ENCODE measurements around the gene ARSI.

DNA sequence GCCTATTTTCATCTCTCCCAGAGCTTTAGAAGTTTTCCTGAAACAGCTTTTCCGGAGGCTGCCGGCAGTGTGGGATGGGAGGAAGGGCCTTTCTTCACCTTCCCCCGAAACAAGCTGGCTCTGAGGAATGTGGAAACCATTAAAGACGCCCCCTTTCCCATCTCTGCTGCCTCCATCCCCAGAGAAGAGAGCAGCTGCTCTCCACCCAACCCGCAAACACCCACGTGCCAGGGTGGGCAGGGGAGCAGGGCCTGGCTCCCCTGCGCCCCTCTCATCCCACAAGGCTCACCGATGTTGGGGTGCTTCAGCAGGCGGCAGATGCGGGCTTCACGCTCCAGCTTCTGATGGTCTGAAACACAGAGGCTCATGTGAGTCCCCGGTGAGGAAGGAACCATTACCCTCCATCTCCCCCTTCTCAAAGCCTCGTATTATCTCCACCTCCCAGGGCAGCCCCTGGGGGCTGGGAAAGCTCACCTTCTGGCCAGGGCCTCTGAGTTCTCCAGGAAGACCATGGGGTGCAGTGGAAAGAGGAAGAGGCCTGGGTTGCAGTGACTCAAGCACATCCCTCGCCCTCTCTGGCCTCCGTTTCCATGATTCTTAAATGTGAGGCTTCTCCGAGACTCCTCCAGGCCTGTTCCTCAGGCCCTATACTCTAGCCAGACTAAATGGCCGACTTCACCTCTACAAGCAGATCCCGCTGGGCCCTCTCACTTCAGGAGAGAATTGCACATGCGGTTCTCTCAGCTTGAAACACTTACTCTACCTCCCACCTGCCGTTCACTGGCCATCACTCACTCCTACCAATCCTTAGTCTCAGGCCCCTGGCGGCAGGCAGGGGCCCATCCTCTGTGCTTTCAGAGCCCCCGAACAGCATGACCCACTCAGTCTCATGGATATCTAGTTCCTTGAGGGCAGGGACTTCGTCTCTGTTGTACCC is 37.8 kb downstream of the ARSI start:
- no peak for TF ChIP-seq POLR2AphosphoS5 (IDR thresholded peaks at IDR 0.05; ENCODE audit: low read depth, low read length)
- no peak for TF ChIP-seq POLR2A (IDR thresholded peaks at IDR 0.05; ENCODE audit: low read depth, low read length)

Measured in GM12891 (cell line).